ENCODE results near the gene NR1H2. TPM values are rescaled to one million over a fixed set of nuclear protein-coding genes. Genes with fewer than 3 reads are reported as not detected.

The NR1H2 gene
- total and polyA plus RNA-seq, 2 experiments from 2014 or later, result 102 to 140 TPM

GRCh38 chr19:50425581-50425980, 49.3 kb downstream of the NR1H2 start:
- no peaks in the 10 kb centered on the region for H3K79me2 ChIP-seq (ENCODE audit: insufficient read depth)
- H3K4me1 ChIP-seq (ENCODE audit: insufficient read depth), result no peaks in the 10 kb centered on the region
- in situ Hi-C loops (cut with MboI), result no loop called here
- no peaks in the 10 kb centered on the region for H3F3A ChIP-seq (ENCODE audit: insufficient read depth)
- no peaks in the 10 kb centered on the region for H3K9me3 ChIP-seq (ENCODE audit: low read depth)
- DNase-seq, result no peak
- TF ChIP-seq EZH2phosphoT487 (IDR thresholded peaks at IDR 0.05; ENCODE audit: insufficient read depth, low read depth), result no peak
- TF ChIP-seq EZH2 (IDR thresholded peaks at IDR 0.05; ENCODE audit: insufficient read depth, poor library complexity, severe bottlenecking), result no peak
- H3K36me3 ChIP-seq (ENCODE audit: low read depth), result no peaks in the 10 kb centered on the region
- peaks cover 13% of the 10 kb centered on the region; the same call in 1 of the 2 replicates for H3K27me3 ChIP-seq (replicated peaks; ENCODE audit: insufficient read depth)
- H3K9me2 ChIP-seq (ENCODE audit: insufficient read depth), result no peaks in the 10 kb centered on the region
- H2AFZ ChIP-seq, result no peak overlapping the region
- H4K20me1 ChIP-seq (ENCODE audit: insufficient read depth), result no peaks in the 10 kb centered on the region
- H3K27ac ChIP-seq, result no peak overlapping the region
- H3K4me3 ChIP-seq, result no peak overlapping the region
- H3K9ac ChIP-seq, result no peak overlapping the region
- WGBS, 2 experiments (ENCODE audit: low coverage in 1 of 2, low lambda C conversion rate in 2 of 2, missing lambda C conversion rate in 2 of 2), result 60 to 64% methylated on average over 7 of the region's 7 CpGs
- no peak overlapping the region for H3K4me2 ChIP-seq (ENCODE audit: unreplicated experiment)

- Histone ChIP-seq H3K4me2 (ENCODE audit: unreplicated experiment) (peak overlapping the region; percentile 16), H3F3A (ENCODE audit: insufficient read depth) (no peaks in the 10 kb centered on the region), H3K4me3 (no peak overlapping the region), H3K27ac (no peak overlapping the region), H3K9me2 (ENCODE audit: insufficient read depth) (no peaks in the 10 kb centered on the region), H3K4me1 (ENCODE audit: insufficient read depth) (no peaks in the 10 kb centered on the region), H3K27me3 (replicated peaks; ENCODE audit: insufficient read depth) (peaks cover 21% of the 10 kb centered on the region), H4K20me1 (ENCODE audit: insufficient read depth) (no peaks in the 10 kb centered on the region), H3K79me2 (ENCODE audit: insufficient read depth) (no peaks in the 10 kb centered on the region), H3K9ac (no peak overlapping the region), H3K36me3 (ENCODE audit: low read depth) (no peaks in the 10 kb centered on the region), H3K9me3 (ENCODE audit: low read depth) (no peaks in the 10 kb centered on the region), H2AFZ (0 out of 2 replicates have a peak overlapping the region, but pooled peaks have one; percentile 53)
- 75 to 80% methylated on average over 24 to 26 of the region's 26 CpGs for WGBS, 2 experiments (ENCODE audit: low coverage in 1 of 2, low lambda C conversion rate in 2 of 2, missing lambda C conversion rate in 2 of 2)
- TF ChIP-seq EZH2phosphoT487 (IDR thresholded peaks at IDR 0.05; ENCODE audit: insufficient read depth, low read depth) (no peak), EZH2 (IDR thresholded peaks at IDR 0.05; ENCODE audit: insufficient read depth, poor library complexity, severe bottlenecking) (no peak)
- DNase-seq, result no peak
- in situ Hi-C loops (cut with MboI), result no loop called here
Measured at GRCh38 chr19:50427318-50427925, 51.2 kb downstream of the NR1H2 start.

- TF ChIP-seq EZH2phosphoT487 (IDR thresholded peaks at IDR 0.05; ENCODE audit: insufficient read depth, low read depth), result no peak
- no peak for TF ChIP-seq EZH2 (IDR thresholded peaks at IDR 0.05; ENCODE audit: insufficient read depth, poor library complexity, severe bottlenecking)
- Histone ChIP-seq H3K4me3 (peak overlapping the region; percentile 40), H3K9ac (no peak overlapping the region), H3K27ac (no peak overlapping the region), H3K27me3 (replicated peaks; ENCODE audit: insufficient read depth) (peaks cover 27% of the 10 kb centered on the region), H3K79me2 (ENCODE audit: insufficient read depth) (no peaks in the 10 kb centered on the region), H3K9me2 (ENCODE audit: insufficient read depth) (no peaks in the 10 kb centered on the region), H3K36me3 (ENCODE audit: low read depth) (no peaks in the 10 kb centered on the region), H3K4me2 (ENCODE audit: unreplicated experiment) (peak overlapping the region; percentile 16), H3F3A (ENCODE audit: insufficient read depth) (no peaks in the 10 kb centered on the region), H3K4me1 (ENCODE audit: insufficient read depth) (no peaks in the 10 kb centered on the region), H3K9me3 (ENCODE audit: low read depth) (no peaks in the 10 kb centered on the region), H4K20me1 (ENCODE audit: insufficient read depth) (no peaks in the 10 kb centered on the region), H2AFZ (peak overlapping the region; percentile 53)
- WGBS, 2 experiments (ENCODE audit: low coverage in 1 of 2, low lambda C conversion rate in 2 of 2, missing lambda C conversion rate in 2 of 2), result 9 to 15% methylated on average over 28 to 34 of the region's 38 CpGs
- peak; percentile 73 for DNase-seq
- in situ Hi-C loops (cut with MboI), result no loop called here
Measured at GRCh38 chr19:50427997-50428425, 51.8 kb downstream of the NR1H2 start.

- H4K20me1 ChIP-seq (ENCODE audit: insufficient read depth), result no peaks in the 10 kb centered on the region
- 52 to 53% methylated on average over 7 of the region's 7 CpGs for WGBS, 2 experiments (ENCODE audit: low coverage in 1 of 2, low lambda C conversion rate in 2 of 2, missing lambda C conversion rate in 2 of 2)
- H3K36me3 ChIP-seq (ENCODE audit: low read depth), result no peaks in the 10 kb centered on the region
- H3K4me3 ChIP-seq, result no peak overlapping the region
- H3K9ac ChIP-seq, result no peak overlapping the region
- H2AFZ ChIP-seq, result no peak overlapping the region
- no peaks in the 10 kb centered on the region for H3K9me2 ChIP-seq (ENCODE audit: insufficient read depth)
- no peak for TF ChIP-seq EZH2 (IDR thresholded peaks at IDR 0.05; ENCODE audit: insufficient read depth, poor library complexity, severe bottlenecking)
- no peak for TF ChIP-seq EZH2phosphoT487 (IDR thresholded peaks at IDR 0.05; ENCODE audit: insufficient read depth, low read depth)
- H3F3A ChIP-seq (ENCODE audit: insufficient read depth), result no peaks in the 10 kb centered on the region
- in situ Hi-C loops (cut with MboI), result no loop called here
- H3K27ac ChIP-seq, result no peak overlapping the region
- H3K9me3 ChIP-seq (ENCODE audit: low read depth), result no peaks in the 10 kb centered on the region
- H3K4me2 ChIP-seq (ENCODE audit: unreplicated experiment), result no peak overlapping the region
- no peaks in the 10 kb centered on the region for H3K79me2 ChIP-seq (ENCODE audit: insufficient read depth)
- H3K4me1 ChIP-seq (ENCODE audit: insufficient read depth), result no peaks in the 10 kb centered on the region
- DNase-seq, result no peak
- peaks cover 34% of the 10 kb centered on the region for H3K27me3 ChIP-seq (replicated peaks; ENCODE audit: insufficient read depth)
Measured at GRCh38 chr19:50428772-50429463, 52.7 kb downstream of the NR1H2 start.

All from GM23248 (cell line).